Naive thymus-derived CD4-positive, alpha-beta T cell (primary cell): ENCODE results near the gene UGT1A6. TPM values are rescaled to one million over a fixed set of nuclear protein-coding genes. Genes with fewer than 3 reads are reported as not detected.

Experiments
- ATAC-seq: fragments of 150-1000 bp; cut with Tn5 transposase; 2 replicates; pipeline ENCODE4 v1.10.0; 2021; ENCODE audit warnings: mild to moderate bottlenecking, moderate library complexity
- CTCF ChIA-PET: fragments of 350-600 bp; sonication (Branson Sonifier 250); formaldehyde crosslinking; loops from one replicate; lab custom pipeline; 2021; ENCODE audit warnings: antibody characterized with exemption; lab: Charles Lee
- POLR2A ChIA-PET: fragments of 350-600 bp; sonication (Branson Sonifier 250); formaldehyde crosslinking; loops from one replicate; lab custom pipeline; 2021; ENCODE audit warnings: antibody characterized with exemption, inconsistent platforms; lab: Charles Lee
- DNase-seq, 9 donors: peaks; one replicate each; pipeline versions ENCODE4 v3.0.0 to v3.0.0-alpha.2; 2020 to 2022; ENCODE audit warnings: mixed read lengths in 1 of 9
- H3K27ac ChIP-seq: one replicate; pipeline ENCODE4 v1.7.0; 2013; ENCODE audit warnings: mild to moderate bottlenecking, low read depth, low read length, moderate library complexity
- H3K27me3 ChIP-seq, 2 donors: one replicate each; pipeline ENCODE4 v1.7.0; 2013; ENCODE audit warnings: low read length in 2 of 2, mild to moderate bottlenecking in 2 of 2, moderate library complexity in 2 of 2; ENCODE audit not compliant: control insufficient read depth in 2 of 2, insufficient read depth in 2 of 2
- H3K36me3 ChIP-seq, 3 experiments: 1 replicate in 2 of 3; 2 replicates in 1 of 3; pipeline ENCODE4 v1.7.0; 2013; ENCODE audit warnings: low read length in 3 of 3, mild to moderate bottlenecking in 3 of 3, moderate library complexity in 1 of 3; ENCODE audit not compliant: insufficient read depth in 3 of 3, control insufficient read depth in 2 of 3
- H3K4me1 ChIP-seq, 2 donors: one replicate each; pipeline ENCODE4 v1.7.0; 2013; ENCODE audit warnings: low read length in 2 of 2, mild to moderate bottlenecking in 2 of 2, moderate library complexity in 1 of 2; ENCODE audit not compliant: control insufficient read depth in 2 of 2, insufficient read depth in 2 of 2
- H3K4me3 ChIP-seq: 2 replicates; pipeline ENCODE4 v1.7.0; 2013; ENCODE audit warnings: mild to moderate bottlenecking, low read length
- H3K9me3 ChIP-seq, 3 experiments: 1 replicate in 2 of 3; 2 replicates in 1 of 3; pipeline ENCODE4 v1.7.0; 2013; ENCODE audit warnings: low read length in 3 of 3; ENCODE audit not compliant: control insufficient read depth in 2 of 3
- H3K27ac Mint-ChIP-seq, 9 donors: one replicate each; pipeline ENCODE4 v1.8.0; 2020 to 2022; ENCODE audit warnings: mixed read lengths in 9 of 9, mild to moderate bottlenecking in 8 of 9, moderate library complexity in 5 of 9, inconsistent platforms in 2 of 9
- H3K27me3 Mint-ChIP-seq, 5 donors: one replicate each; pipeline ENCODE4 v1.8.0; 2021 to 2022; ENCODE audit warnings: mixed read lengths in 5 of 5, mild to moderate bottlenecking in 1 of 5
- H3K36me3 Mint-ChIP-seq, 5 donors: one replicate each; pipeline ENCODE4 v1.8.0; 2020 to 2022; ENCODE audit warnings: mixed read lengths in 5 of 5, mild to moderate bottlenecking in 3 of 5, inconsistent platforms in 1 of 5
- H3K4me1 Mint-ChIP-seq, 7 donors: one replicate each; pipeline ENCODE4 v1.8.0; 2020 to 2022; ENCODE audit warnings: mixed read lengths in 7 of 7, mild to moderate bottlenecking in 3 of 7, inconsistent platforms in 1 of 7
- H3K4me3 Mint-ChIP-seq, 10 donors: one replicate each; pipeline ENCODE4 v1.8.0; 2020 to 2022; ENCODE audit warnings: mild to moderate bottlenecking in 10 of 10, mixed read lengths in 10 of 10, moderate library complexity in 6 of 10, inconsistent platforms in 2 of 10
- H3K9me3 Mint-ChIP-seq, 11 donors: one replicate each; pipeline ENCODE4 v1.8.0; 2020 to 2022; ENCODE audit warnings: mixed read lengths in 11 of 11, mild to moderate bottlenecking in 4 of 11, inconsistent platforms in 1 of 11, moderate library complexity in 1 of 11
- intact Hi-C, 2 donors: fragments of 100-400 bp; cut with micrococcal nuclease; formaldehyde crosslinking; loops; one replicate each; pipeline ENCODE4 v1.15.1; 2023
- polyA plus RNA-seq, 2 donors: library from polyadenylated mRNA; unstranded; fragments of 300-500 nt; fragmentation: Illumina TruSeq; gene quantifications; one replicate each; pipeline ENCODE4 v1.2.3, GENCODE V29; 2021
- total RNA-seq, 6 experiments: library from RNA in 5 of 6; stranded (reverse) in 5 of 6; gene quantifications; 1 replicate in 5 of 6; 2 replicates in 1 of 6; pipeline ENCODE4 v1.2.3 and lab custom pipeline; 2021 to 2026

UGT1A6 gene
- total and polyA plus RNA-seq, 7 experiments from 2014 or later = not detected

- peaks cover 0 to 17% (median 9%) of the 10 kb centered on the region in 11 donors for H3K9me3 Mint-ChIP-seq
- no peaks in the 10 kb centered on the region for H3K4me1 ChIP-seq
- H3K36me3 Mint-ChIP-seq = peaks cover 0 to 6% (median 0%) of the 10 kb centered on the region in 5 donors
- H3K4me3 ChIP-seq = no peak overlapping the region
- no peaks in the 10 kb centered on the region for H3K4me1 Mint-ChIP-seq
- H3K4me3 Mint-ChIP-seq = no peak overlapping the region
- no peak overlapping the region for H3K27ac Mint-ChIP-seq
- ChIA-PET POLR2A (no interaction called here), CTCF (no interaction called here)
- no peaks in the 10 kb centered on the region for H3K27me3 ChIP-seq
- intact Hi-C loops = no loop called here
- no peaks in the 10 kb centered on the region for H3K9me3 ChIP-seq
- H3K27me3 Mint-ChIP-seq = peaks cover 9 to 21% (median 17%) of the 10 kb centered on the region in 5 donors
- H3K36me3 ChIP-seq = no peaks in the 10 kb centered on the region
- H3K27ac ChIP-seq = no peak overlapping the region
- ATAC-seq (no peak), DNase-seq (no peak)
These were observed 79.5 kb downstream of the UGT1A6 start for GRCh38 chr2:233772153-233772552.

DNA sequence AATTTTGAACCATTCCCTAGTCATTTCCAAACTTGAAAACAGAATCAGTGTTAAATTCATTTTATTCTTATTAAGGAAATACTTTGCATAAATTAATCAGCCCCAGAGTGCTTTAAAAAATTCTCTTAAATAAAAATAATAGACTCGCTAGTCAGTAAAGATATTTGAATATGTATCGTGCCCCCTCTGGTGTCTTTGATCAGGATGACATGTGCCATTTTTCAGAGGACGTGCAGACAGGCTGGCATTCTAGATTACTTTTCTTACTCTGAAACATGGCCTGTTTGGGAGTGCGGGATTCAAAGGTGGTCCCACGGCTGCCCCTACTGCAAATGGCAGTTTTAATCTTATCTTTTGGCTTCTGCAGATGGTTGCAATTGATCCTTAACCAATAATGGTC is 79.9 kb downstream of the UGT1A6 start:
- H3K27me3 Mint-ChIP-seq = peaks cover 9 to 24% (median 16%) of the 10 kb centered on the region in 5 donors
- H3K4me3 ChIP-seq = no peak overlapping the region
- H3K27me3 ChIP-seq = no peaks in the 10 kb centered on the region
- intact Hi-C loops = no loop called here
- H3K4me1 ChIP-seq = no peaks in the 10 kb centered on the region
- no peaks in the 10 kb centered on the region for H3K4me1 Mint-ChIP-seq
- peaks cover 0 to 6% (median 0%) of the 10 kb centered on the region in 5 donors for H3K36me3 Mint-ChIP-seq
- H3K27ac Mint-ChIP-seq = no peak overlapping the region
- ATAC-seq = no peak
- ChIA-PET POLR2A (no interaction called here), CTCF (no interaction called here)
- no peak overlapping the region for H3K4me3 Mint-ChIP-seq
- no peaks in the 10 kb centered on the region for H3K36me3 ChIP-seq
- no peaks in the 10 kb centered on the region for H3K9me3 ChIP-seq
- DNase-seq = no peak
- H3K9me3 Mint-ChIP-seq = peaks cover 0 to 19% (median 10%) of the 10 kb centered on the region in 11 donors
- H3K27ac ChIP-seq = no peak overlapping the region

DNA sequence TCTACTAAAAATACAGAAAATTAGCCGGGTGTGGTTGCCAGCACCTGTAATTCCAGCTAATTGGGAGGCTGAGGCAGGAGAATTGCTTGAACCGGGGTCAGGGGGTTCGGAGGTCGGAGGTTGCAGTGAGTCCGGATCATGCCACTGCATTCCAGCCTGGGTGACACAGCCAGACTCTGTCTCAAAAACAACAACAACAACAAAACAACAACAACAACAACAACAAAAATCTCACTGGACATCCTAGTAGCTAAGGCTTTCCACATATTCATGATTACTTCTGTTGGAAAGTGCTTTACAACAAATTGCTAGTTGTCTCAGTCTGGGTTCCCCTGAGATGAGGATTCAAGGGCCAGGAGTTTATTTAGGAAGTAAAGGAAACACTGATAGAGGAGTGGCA is 81.2 kb downstream of the UGT1A6 start:
- no peaks in the 10 kb centered on the region for H3K4me1 Mint-ChIP-seq
- ATAC-seq (no peak), DNase-seq (no peak)
- no peak overlapping the region for H3K4me3 Mint-ChIP-seq
- H3K27ac ChIP-seq = no peak overlapping the region
- no peaks in the 10 kb centered on the region for H3K36me3 ChIP-seq
- H3K27me3 ChIP-seq = no peaks in the 10 kb centered on the region
- ChIA-PET POLR2A (no interaction called here), CTCF (no interaction called here)
- peaks cover 6 to 33% (median 18%) of the 10 kb centered on the region in 5 donors for H3K27me3 Mint-ChIP-seq
- peaks cover 0 to 24% (median 12%) of the 10 kb centered on the region in 11 donors for H3K9me3 Mint-ChIP-seq
- intact Hi-C loops = no loop called here
- H3K27ac Mint-ChIP-seq = no peak overlapping the region
- peaks cover 0 to 6% (median 0%) of the 10 kb centered on the region in 5 donors for H3K36me3 Mint-ChIP-seq
- no peak overlapping the region for H3K4me3 ChIP-seq
- H3K4me1 ChIP-seq = no peaks in the 10 kb centered on the region
- H3K9me3 ChIP-seq = no peaks in the 10 kb centered on the region

GRCh38 chr2:233775414-233775813 is 82.7 kb downstream of the UGT1A6 start:
- POLR2A ChIA-PET = no interaction called here
- H3K36me3 ChIP-seq = no peaks in the 10 kb centered on the region
- Mint-ChIP-seq H3K4me1 (no peaks in the 10 kb centered on the region), H3K27me3 (peaks cover 6 to 40% (median 19%) of the 10 kb centered on the region in 5 donors), H3K9me3 (peaks cover 0 to 24% (median 12%) of the 10 kb centered on the region in 11 donors), H3K27ac (no peak overlapping the region), H3K4me3 (no peak overlapping the region), H3K36me3 (peaks cover 0 to 6% (median 0%) of the 10 kb centered on the region in 5 donors)
- no peak for ATAC-seq
- H3K27ac ChIP-seq = no peak overlapping the region
- no peaks in the 10 kb centered on the region for H3K9me3 ChIP-seq
- no peaks in the 10 kb centered on the region for H3K27me3 ChIP-seq
- CTCF ChIA-PET = no interaction called here
- intact Hi-C loops = no loop called here
- H3K4me1 ChIP-seq = no peaks in the 10 kb centered on the region
- no peak for DNase-seq
- H3K4me3 ChIP-seq = no peak overlapping the region

DNA sequence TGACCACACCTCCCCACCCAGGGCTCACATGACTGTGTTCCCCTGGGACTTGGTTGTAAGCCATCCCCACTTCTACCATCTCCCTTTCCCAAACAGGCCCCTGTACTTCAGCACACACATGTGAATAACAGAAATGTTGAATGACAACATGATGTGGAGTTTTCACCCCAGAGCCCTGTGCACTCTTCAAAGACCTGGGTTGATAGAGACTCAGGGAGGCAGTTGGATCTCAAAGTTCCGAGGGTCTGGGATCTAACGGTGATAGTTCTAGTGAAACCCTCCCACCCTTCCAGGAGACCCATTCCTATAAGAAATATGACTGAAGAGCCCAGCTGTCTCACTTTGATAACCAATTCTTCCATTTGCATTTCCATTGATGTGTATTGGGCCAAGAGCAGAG is 85.3 kb downstream of the UGT1A6 start, which contains the start of gene MROH2A:
Gene MROH2A, plus strand, starts transcription at position 301 of the 400 bp plus-strand sequence. CDS start 1,029 bp downstream, outside the sequence.
- ChIA-PET POLR2A (no interaction called here), CTCF (no interaction called here)
- no peak within 1 kb of the TSS for H3K27ac ChIP-seq
- Mint-ChIP-seq H3K27ac (no peak within 1 kb of the TSS), H3K9me3 (peaks cover 0 to 29% (median 13%) of the 10 kb centered on the region in 11 donors), H3K27me3 (peaks cover 12 to 46% (median 33%) of the 10 kb centered on the region in 5 donors), H3K36me3 (peaks cover 0 to 6% (median 0%) of the 10 kb centered on the region in 5 donors), H3K4me1 (no peaks in the 10 kb centered on the region), H3K4me3 (no peak within 1 kb of the TSS)
- no peak for ATAC-seq
- H3K4me1 ChIP-seq = no peaks in the 10 kb centered on the region
- H3K27me3 ChIP-seq = no peaks in the 10 kb centered on the region
- intact Hi-C loops = no loop called here
- H3K4me3 ChIP-seq = no peak within 1 kb of the TSS
- DNase-seq = no peak
- no peaks in the 10 kb centered on the region for H3K36me3 ChIP-seq
- H3K9me3 ChIP-seq = no peaks in the 10 kb centered on the region

- H3K9me3 ChIP-seq = no peaks in the 10 kb centered on the region
- peaks cover 0 to 6% (median 0%) of the 10 kb centered on the region in 5 donors for H3K36me3 Mint-ChIP-seq
- intact Hi-C loops = no loop called here
- ChIA-PET POLR2A (no interaction called here), CTCF (no interaction called here)
- H3K4me3 Mint-ChIP-seq = no peak overlapping the region
- H3K36me3 ChIP-seq = no peaks in the 10 kb centered on the region
- H3K27ac ChIP-seq = no peak overlapping the region
- peaks cover 12 to 55% (median 36%) of the 10 kb centered on the region in 5 donors for H3K27me3 Mint-ChIP-seq
- ATAC-seq (no peak), DNase-seq (no peak)
- H3K27ac Mint-ChIP-seq = no peak overlapping the region
- peaks cover 0 to 29% (median 13%) of the 10 kb centered on the region in 11 donors for H3K9me3 Mint-ChIP-seq
- H3K4me1 ChIP-seq = no peaks in the 10 kb centered on the region
- no peaks in the 10 kb centered on the region for H3K27me3 ChIP-seq
- no peaks in the 10 kb centered on the region for H3K4me1 Mint-ChIP-seq
- H3K4me3 ChIP-seq = no peak overlapping the region
These were observed 87.0 kb downstream of the UGT1A6 start for GRCh38 chr2:233779722-233780121.

GRCh38 chr2:233780771-233781170 is 88.1 kb downstream of the UGT1A6 start:
- no peak for ATAC-seq
- H3K27me3 Mint-ChIP-seq = peaks cover 12 to 55% (median 39%) of the 10 kb centered on the region in 5 donors
- intact Hi-C loops = no loop called here

More at GRCh38 chr2:233780771-233781170, 88.1 kb downstream of the UGT1A6 start:
- Mint-ChIP-seq H3K4me3 (no peak overlapping the region), H3K27ac (no peak overlapping the region), H3K9me3 (peaks cover 0 to 24% (median 10%) of the 10 kb centered on the region in 11 donors), H3K36me3 (peaks cover 0 to 3% (median 0%) of the 10 kb centered on the region in 5 donors), H3K4me1 (no peaks in the 10 kb centered on the region)
- no peak for DNase-seq
- Histone ChIP-seq H3K4me1 (no peaks in the 10 kb centered on the region), H3K4me3 (no peak overlapping the region), H3K27me3 (no peaks in the 10 kb centered on the region), H3K9me3 (no peaks in the 10 kb centered on the region), H3K36me3 (no peaks in the 10 kb centered on the region), H3K27ac (no peak overlapping the region)
- POLR2A ChIA-PET = no interaction called here
- CTCF ChIA-PET = no interaction called here
